H1 (cell line): ENCODE results near the gene IL17REL. TPM values are rescaled to one million over a fixed set of nuclear protein-coding genes. Genes with fewer than 3 reads are reported as not detected.

Experiments
- CTCF ChIA-PET: fragments of 300-600 bp; sonication (Branson Sonifier 250); formaldehyde crosslinking; loops from one replicate; lab custom pipeline; 2021; ENCODE audit not compliant: partially characterized antibody; lab: Charles Lee
- POLR2A ChIA-PET: fragments of 300-600 bp; sonication (Branson Sonifier 250); formaldehyde crosslinking; loops from one replicate; lab custom pipeline; 2021; ENCODE audit warnings: inconsistent platforms; ENCODE audit not compliant: partially characterized antibody; lab: Charles Lee
- DNase-seq, 2 experiments: peaks; one replicate each; pipeline versions ENCODE4 v3.0.0 to v3.0.0-alpha.2; 2010 to 2022; ENCODE audit warnings: low spot score in 2 of 2, low read depth in 1 of 2, mixed read lengths in 1 of 2
- FAIRE-seq: peaks from 2 replicates; lab custom pipeline; 2011; peaks lifted over from hg19 to GRCh38; lab: Jason Lieb, UNC
- H2AFZ ChIP-seq: 2 replicates; pipeline ENCODE4 v1.8.1; 2012; ENCODE audit warnings: low read length, inconsistent platforms
- H2AK5ac ChIP-seq: 2 replicates; pipeline ENCODE4 v1.6.1; 2013; ENCODE audit warnings: low read depth, low read length
- H2BK120ac ChIP-seq: replicated peaks from 2 replicates; pipeline ENCODE3; 2013; ENCODE audit warnings: low read depth, low read length, inconsistent platforms
- H2BK12ac ChIP-seq: 2 replicates; pipeline ENCODE4 v1.6.1; 2013; ENCODE audit warnings: low read depth, low read length
- H2BK15ac ChIP-seq: 2 replicates; pipeline ENCODE4 v1.6.1; 2013; ENCODE audit warnings: low read length
- H2BK20ac ChIP-seq: 2 replicates; pipeline ENCODE4 v1.6.1; 2013; ENCODE audit warnings: low read length
- H2BK5ac ChIP-seq: 2 replicates; pipeline ENCODE4 v1.6.1; 2013; ENCODE audit warnings: low read depth, low read length
- H3K14ac ChIP-seq: 2 replicates; pipeline ENCODE4 v1.6.1; 2013; ENCODE audit warnings: inconsistent platforms; ENCODE audit not compliant: insufficient read length
- H3K18ac ChIP-seq: 2 replicates; pipeline ENCODE4 v1.6.1; 2013; ENCODE audit warnings: low read length; ENCODE audit errors: extremely low read depth
- H3K23ac ChIP-seq: 2 replicates; pipeline ENCODE4 v1.6.1; 2013; ENCODE audit warnings: inconsistent platforms; ENCODE audit not compliant: insufficient read length
- H3K23me2 ChIP-seq: 2 replicates; pipeline ENCODE4 v1.6.1; 2013; ENCODE audit warnings: low read depth, low read length
- H3K27ac ChIP-seq: 2 replicates; pipeline ENCODE4 v1.6.1; 2011; ENCODE audit warnings: low read depth, low read length, inconsistent platforms
- H3K27me3 ChIP-seq, 4 experiments: replicated peaks in 1 of 4; 1 replicate in 1 of 4; 2 replicates in 3 of 4; pipeline versions ENCODE4 v1.6.1 to v1.8.1; 2011 to 2013; ENCODE audit warnings: low read length in 3 of 4, mild to moderate bottlenecking in 3 of 4, inconsistent platforms in 2 of 4, mixed read lengths in 2 of 4, moderate library complexity in 1 of 4; ENCODE audit not compliant: control insufficient read depth in 3 of 4, insufficient read depth in 3 of 4; ENCODE audit errors: extremely low read depth in 1 of 4
- H3K36me3 ChIP-seq, 4 experiments: 2 replicates each; pipeline versions ENCODE4 v1.6.1 to v1.8.1; 2011 to 2013; ENCODE audit warnings: mild to moderate bottlenecking in 4 of 4, low read length in 3 of 4, moderate library complexity in 2 of 4, control low read depth in 1 of 4, inconsistent platforms in 1 of 4; ENCODE audit not compliant: insufficient read depth in 4 of 4, control insufficient read depth in 2 of 4
- H3K4ac ChIP-seq: replicated peaks from 2 replicates; pipeline ENCODE3; 2013; ENCODE audit warnings: low read length, low read depth, mixed read lengths, inconsistent platforms; ENCODE audit not compliant: insufficient read length
- H3K4me1 ChIP-seq, 4 experiments: replicated peaks in 1 of 4; 1 replicate in 1 of 4; 2 replicates in 3 of 4; pipeline versions ENCODE4 v1.6.1 to v1.8.1; 2011 to 2013; ENCODE audit warnings: low read length in 3 of 4, inconsistent platforms in 2 of 4, mixed read lengths in 1 of 4; ENCODE audit not compliant: insufficient read depth in 4 of 4, control insufficient read depth in 3 of 4
- H3K4me2 ChIP-seq, 2 experiments: 2 replicates each; pipeline versions ENCODE4 v1.6.1 to v1.8.1; 2011 to 2013; ENCODE audit warnings: low read depth in 2 of 2, low read length in 2 of 2, control low read depth in 1 of 2, inconsistent platforms in 1 of 2, mild to moderate bottlenecking in 1 of 2; ENCODE audit not compliant: insufficient read depth in 1 of 2
- H3K4me3 ChIP-seq, 4 experiments: fragments of 200-600, 300-600 bp in 1 of 4; sonication (generic), shearing (Covaris generic), sonication (Bioruptor Twin) in 1 of 4; 2 replicates each; pipeline versions ENCODE4 v1.5.1 to v1.8.1; 2011 to 2016; ENCODE audit warnings: low read length in 4 of 4, low read depth in 3 of 4, control low read depth in 2 of 4, inconsistent platforms in 2 of 4, mild to moderate bottlenecking in 2 of 4, mixed read lengths in 1 of 4, moderate library complexity in 1 of 4; ENCODE audit not compliant: insufficient read depth in 2 of 4; ENCODE audit errors: extremely low read depth in 1 of 4
- H3K56ac ChIP-seq: replicated peaks from 2 replicates; pipeline ENCODE3; 2013; ENCODE audit warnings: low read depth, mild to moderate bottlenecking, mixed read lengths, low read length, inconsistent platforms; ENCODE audit not compliant: insufficient read length
- H3K79me1 ChIP-seq: 2 replicates; pipeline ENCODE4 v1.6.1; 2013; ENCODE audit warnings: low read depth, low read length, control low read depth
- H3K79me2 ChIP-seq, 2 experiments: 2 replicates each; pipeline versions ENCODE4 v1.6.1 to v1.8.1; 2012 to 2013; ENCODE audit warnings: low read length in 2 of 2, mild to moderate bottlenecking in 2 of 2, inconsistent platforms in 1 of 2; ENCODE audit not compliant: insufficient read depth in 2 of 2, control insufficient read depth in 1 of 2
- H3K9ac ChIP-seq, 4 experiments: replicated peaks in 1 of 4; 1 replicate in 1 of 4; 2 replicates in 3 of 4; pipeline versions ENCODE4 v1.6.1 to v1.8.1; 2011 to 2013; ENCODE audit warnings: low read depth in 3 of 4, low read length in 3 of 4, control low read depth in 2 of 4, mild to moderate bottlenecking in 2 of 4, moderate library complexity in 2 of 4, inconsistent platforms in 1 of 4; ENCODE audit errors: extremely low read depth in 1 of 4
- H3K9me3 ChIP-seq, 2 experiments: 2 replicates each; pipeline versions ENCODE4 v1.6.1 to v1.8.1; 2012 to 2013; ENCODE audit warnings: mild to moderate bottlenecking in 2 of 2, moderate library complexity in 2 of 2, control low read depth in 1 of 2, inconsistent platforms in 1 of 2, low read depth in 1 of 2, low read length in 1 of 2, mixed read lengths in 1 of 2; ENCODE audit not compliant: insufficient read depth in 2 of 2
- H4K20me1 ChIP-seq, 2 experiments: replicated peaks in 1 of 2; 2 replicates each; pipeline versions ENCODE3 to v1.8.1; 2011 to 2013; ENCODE audit warnings: inconsistent platforms in 2 of 2, low read length in 2 of 2, mild to moderate bottlenecking in 1 of 2; ENCODE audit not compliant: insufficient read depth in 2 of 2, control insufficient read depth in 1 of 2
- H4K5ac ChIP-seq: 2 replicates; pipeline ENCODE4 v1.6.1; 2013; ENCODE audit warnings: low read length, low read depth, mixed read lengths, inconsistent platforms; ENCODE audit not compliant: insufficient read length
- H4K8ac ChIP-seq: 2 replicates; pipeline ENCODE4 v1.8.0; 2013; ENCODE audit warnings: mild to moderate bottlenecking, moderate library complexity, low read length, inconsistent platforms; ENCODE audit not compliant: insufficient read depth; ENCODE audit errors: extremely low read depth
- H4K91ac ChIP-seq: replicated peaks from 2 replicates; pipeline ENCODE3; 2013; ENCODE audit warnings: low read length, mixed read lengths, inconsistent platforms; ENCODE audit not compliant: insufficient read length
- ASH2L ChIP-seq: fragments of 200-600, 300-600 bp; sonication (generic); IDR thresholded peaks from one replicate; pipeline ENCODE4 v1.7.1; 2017; ENCODE audit warnings: low read length
- KDM4A ChIP-seq: IDR thresholded peaks from one replicate; pipeline ENCODE4 v1.7.1; 2012; ENCODE audit warnings: low read depth, mild to moderate bottlenecking, moderate library complexity, low read length, inconsistent platforms; ENCODE audit not compliant: severe bottlenecking
- TAF1 ChIP-seq: IDR thresholded peaks from 2 replicates; pipeline ENCODE4 v1.6.1; 2011; ENCODE audit warnings: mild to moderate bottlenecking, low read depth, low read length
- WGBS, 2 experiments: shearing (Covaris generic) in 1 of 2; methylation state at CpG; one replicate each; pipeline versions ENCODE4 v1.1.6 to v1.1.7; 2013 to 2015; ENCODE audit warnings: low lambda C conversion rate in 2 of 2, mixed read lengths in 2 of 2, inconsistent platforms in 1 of 2, low coverage in 1 of 2, missing lambda C conversion rate in 1 of 2; ENCODE audit not compliant: insufficient replicate concordance in 2 of 2, insufficient coverage in 1 of 2, insufficient read length in 1 of 2; ENCODE audit errors: extremely low coverage in 1 of 2, missing lambda C conversion rate in 1 of 2; 5-methylcytosine and 5-hydroxymethylcytosine counted together
- polyA plus RNA-seq, 7 experiments: library from polyadenylated mRNA; depleted of rRNA in 3 of 7; stranded (reverse) in 5 of 7; unstranded in 2 of 7; fragments of >200 nt in 5 of 7; fragments of 200-250 nt in 2 of 7; gene quantifications; 1 replicate in 5 of 7; 2 replicates in 1 of 7; 4 replicates in 1 of 7; pipeline versions ENCODE4 v1.2.1 to v1.2.3, GENCODE V29; 2011 to 2013; ENCODE audit warnings: missing spikeins in 2 of 7, mixed read lengths in 2 of 7
- total RNA-seq: library from RNA; stranded (reverse); fragmentation: NEBNext Ultra II Directional; extraction: Animal tissue kit (Norgen Biotek cat#: 25700); gene quantifications from 2 replicates; pipeline ENCODE4 v1.2.1, GENCODE V29; 2021

Gene IL17REL
- total and polyA plus RNA-seq, 2 of the 8 experiments (the other 6 are each of a cell fraction or from before 2014, with no cell fraction given): 0.15 to 0.20 TPM

DNA sequence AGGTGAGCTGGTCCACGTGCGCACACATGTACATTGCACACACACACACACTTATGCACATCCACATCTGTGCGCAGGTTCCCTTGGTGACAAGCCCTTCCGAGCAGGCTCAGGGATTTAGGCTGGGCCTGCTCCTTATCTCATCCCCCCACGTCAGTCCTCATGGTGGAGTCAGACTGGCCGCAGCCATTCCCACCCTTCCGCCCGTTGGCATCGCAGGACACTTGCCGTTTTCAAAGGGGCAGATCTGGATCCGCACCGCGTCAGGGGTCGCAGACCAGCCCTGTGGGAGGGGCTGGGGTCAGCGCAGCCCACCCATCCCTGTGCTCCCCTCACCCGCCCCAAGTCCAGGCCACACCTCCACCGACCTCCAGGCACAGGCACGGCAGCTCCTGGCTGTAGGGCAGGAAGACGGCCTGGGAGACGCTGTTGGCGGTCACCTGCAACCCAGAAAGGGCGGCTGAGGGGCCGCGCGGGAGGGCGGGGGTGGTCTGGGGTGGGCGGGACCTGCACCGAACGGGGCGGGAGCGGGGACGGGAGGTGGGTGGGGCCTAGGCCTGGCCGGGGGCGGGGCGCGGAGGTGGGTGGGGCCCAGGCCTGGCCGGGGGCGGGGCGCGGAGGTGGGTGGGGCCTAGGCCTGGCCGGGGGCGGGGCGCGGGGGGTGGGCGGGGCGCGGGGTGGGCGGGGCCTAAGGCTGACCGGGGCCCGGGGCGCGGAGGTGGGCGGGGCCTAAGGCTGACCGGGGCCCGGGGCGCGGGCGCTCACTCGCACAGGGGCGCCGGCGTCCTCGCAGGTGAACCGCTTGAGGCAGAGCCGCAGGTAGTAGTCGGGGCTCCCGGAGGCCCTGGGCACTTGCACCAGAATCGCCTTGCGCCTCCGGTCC is 13.3 kb downstream of the IL17REL start:
- Histone ChIP-seq H2BK12ac (peak overlapping the region; percentile 19; the same call in 1 of the 2 replicates), H3K23me2 (peaks cover 13% of the 10 kb centered on the region), H3K4me3 (peak overlapping the region; percentile 38 to 65 (median 55)), H3K56ac (no peak overlapping the region), H3K23ac (no peak overlapping the region), H3K18ac (no peak overlapping the region; the same call in none of the 2 replicates), H3K14ac (no peak overlapping the region), H4K5ac (no peak overlapping the region), H2BK120ac (peak overlapping the region; percentile 15), H2AFZ (peak overlapping the region; percentile 98), H3K27ac (no peak overlapping the region), H3K27me3 (peaks cover 10 to 22% (median 12%) of the 10 kb centered on the region in 4 experiments; a peak in 6 of 7 replicates), H3K36me3 (no peaks in the 10 kb centered on the region), H3K4ac (peak overlapping the region; percentile 91), H3K4me2 (peak overlapping the region; percentile 56 to 93), H3K9me3 (no peaks in the 10 kb centered on the region), H3K79me2 (no peaks in the 10 kb centered on the region), H3K4me1 (peaks cover 0 to 15% (median 8%) of the 10 kb centered on the region in 4 experiments; a peak in 5 of 7 replicates), H2BK15ac (peak overlapping the region; percentile 95; the same call in 1 of the 2 replicates), H2BK20ac (no peak overlapping the region), H2BK5ac (peak overlapping the region; percentile 77; the same call in 1 of the 2 replicates), H2AK5ac (no peak overlapping the region; the same call in 1 of the 2 replicates), H4K20me1 (peaks cover 2 to 13% of the 10 kb centered on the region in 2 experiments), H4K8ac (no peak overlapping the region; the same call in 1 of the 2 replicates), H4K91ac (peak overlapping the region; percentile 40), H3K9ac (peak overlapping the region in 2 of 4 experiments; percentile 9 to 16; a peak in 2 of 7 replicates)
- POLR2A ChIA-PET: no interaction called here
- peak in 1 of 2 experiments; percentile 78 for DNase-seq
- no peak for FAIRE-seq
- CTCF ChIA-PET: interaction anchor here (0.7 to 1.5 kb wide), 2 partner anchors 11 to 33 kb away, joined by 3 to 5 read pairs; no protein-coding TSS in a partner anchor
- 18% methylated on average over 34 of the region's 70 CpGs; no CpG with 5 or more reads in 1 of the 2 experiments for WGBS, 2 experiments
- TF ChIP-seq TAF1: 0 out of 2 replicates have a peak, but pooled peaks have one; percentile 24
- peak; percentile 92 for TF ChIP-seq KDM4A
- TF ChIP-seq ASH2L: no peak
- TF ChIP-seq, all 59 proteins: peak for 2
- H3K79me1 ChIP-seq: no peaks in the 10 kb centered on the region
